HuH-7 (cell line): ENCODE data around the gene ACYP2.
"Not testable (repeated sequence)": the region's sequence is repeated elsewhere in the genome, so short reads cannot be mapped to it uniquely, and the experiment has no call there.

Source experiments
- DNase-seq: peaks from one replicate; pipeline ENCODE4 v3.0.0; 2011; ENCODE audit warnings: low spot score

ACYP2 gene

GRCh38 chr2:54271843-54272627 is 156.6 kb downstream of the ACYP2 start:
- DNase-seq, result no peak

- DNase-seq, result no peak
Observed at GRCh38 chr2:54274781-54275242, 159.4 kb downstream of the ACYP2 start.

- no peak for DNase-seq
Observed at GRCh38 chr2:54275541-54275940, 160.1 kb downstream of the ACYP2 start.

GRCh38 chr2:54279385-54279784 is 164.0 kb downstream of the ACYP2 start:
- peak; percentile 67 for DNase-seq

GRCh38 chr2:54284826-54285225 is 169.4 kb downstream of the ACYP2 start:
- no peak for DNase-seq

- no peak for DNase-seq
Observed at GRCh38 chr2:54285451-54285850, 170.0 kb downstream of the ACYP2 start.

GRCh38 chr2:54287532-54287931 is 172.1 kb downstream of the ACYP2 start:
- no peak for DNase-seq

GRCh38 chr2:54289917-54290316 is 174.5 kb downstream of the ACYP2 start:
- DNase-seq, result no peak

- DNase-seq, result no peak
Observed at GRCh38 chr2:54290356-54291025, 175.1 kb downstream of the ACYP2 start.

GRCh38 chr2:54294665-54295064 is 179.2 kb downstream of the ACYP2 start:
- DNase-seq, result not testable (repeated sequence)

- DNase-seq, result no peak
Observed at GRCh38 chr2:54295911-54296310, 180.5 kb downstream of the ACYP2 start.

- no peak for DNase-seq
Observed at GRCh38 chr2:54298514-54298913, 183.1 kb downstream of the ACYP2 start.

GRCh38 chr2:54303631-54304030 is 188.2 kb downstream of the ACYP2 start:
- no peak for DNase-seq

GRCh38 chr2:54306556-54306955 is 191.1 kb downstream of the ACYP2 start:
- DNase-seq, result no peak

- no peak for DNase-seq
Observed at GRCh38 chr2:54308186-54308585, 192.8 kb downstream of the ACYP2 start.

- no peak for DNase-seq
Observed at GRCh38 chr2:54308782-54309181, 193.4 kb downstream of the ACYP2 start.

- DNase-seq, result no peak
Observed at GRCh38 chr2:54310311-54310710, 194.9 kb downstream of the ACYP2 start.

- DNase-seq, result no peak
Observed at GRCh38 chr2:54310961-54311360, 195.5 kb downstream of the ACYP2 start.

- no peak for DNase-seq
Observed at GRCh38 chr2:54313147-54313546, 197.7 kb downstream of the ACYP2 start.

GRCh38 chr2:54317973-54318372 is 202.6 kb downstream of the ACYP2 start:
- no peak for DNase-seq

- DNase-seq, result no peak
Observed at GRCh38 chr2:54318821-54319220, 203.4 kb downstream of the ACYP2 start.

- no peak for DNase-seq
Observed at GRCh38 chr2:54321047-54321446, 205.6 kb downstream of the ACYP2 start.

GRCh38 chr2:54324517-54324916 is 209.1 kb downstream of the ACYP2 start:
- not testable (repeated sequence) for DNase-seq

- DNase-seq, result no peak
Observed at GRCh38 chr2:54325148-54325547, 209.7 kb downstream of the ACYP2 start.
